Measurements from ENCODE around the gene OR56B1.

The OR56B1 gene

GRCh38 chr11:5737091-5737490 is 843 bp downstream of the OR56B1 start:
- DNase-seq = no peak

GRCh38 chr11:5737670-5738392 is 1.6 kb downstream of the OR56B1 start:
- DNase-seq = no peak

- no peak for DNase-seq
Measured at GRCh38 chr11:5738431-5738830, 2.2 kb downstream of the OR56B1 start.

DNA sequence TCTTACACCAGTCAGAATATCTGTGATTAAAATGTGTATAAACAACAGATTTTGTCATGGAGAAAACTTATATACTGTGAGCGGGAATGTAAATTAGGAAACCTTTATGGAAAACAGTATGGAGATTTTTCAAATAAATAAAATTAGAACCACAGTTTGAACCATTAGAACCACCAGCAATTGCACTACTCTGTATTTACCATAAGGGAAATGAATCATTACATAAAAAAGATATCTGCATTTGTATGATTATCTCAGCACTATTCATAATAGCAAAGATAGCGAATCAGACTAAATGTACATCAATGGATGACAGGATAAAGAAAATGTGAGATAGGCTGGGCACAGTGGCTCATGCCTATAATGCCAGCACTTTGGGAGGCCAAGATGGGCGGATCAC is 10.4 kb downstream of the OR56B1 start:
- DNase-seq = no peak

- DNase-seq = no peak
Measured at GRCh38 chr11:5749836-5750235, 13.6 kb downstream of the OR56B1 start.

DNA sequence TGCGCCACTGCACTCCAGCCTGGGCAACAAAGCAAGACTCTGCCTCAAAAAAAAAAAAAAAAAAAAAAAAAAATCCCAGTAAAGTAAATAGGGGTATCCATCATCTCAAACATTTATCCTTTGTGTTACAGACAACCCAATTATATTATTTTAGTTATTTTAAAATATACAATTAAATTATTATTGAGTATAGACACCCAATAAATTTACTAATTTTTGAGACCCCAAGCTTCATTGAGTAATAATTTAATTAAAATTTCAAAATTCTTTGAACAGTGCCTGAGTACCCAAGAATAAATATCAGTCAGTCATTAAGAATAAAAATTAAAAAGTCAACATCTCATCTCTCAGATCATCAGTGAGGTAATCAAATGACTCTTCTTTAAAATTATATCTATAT is 17.7 kb downstream of the OR56B1 start, which contains the start of gene OR52N4:
Gene OR52N4, plus strand, starts transcription at position 301 of the 400 bp plus-strand sequence. CDS start 498 bp downstream, outside the sequence.
- DNase-seq = no peak

DNA sequence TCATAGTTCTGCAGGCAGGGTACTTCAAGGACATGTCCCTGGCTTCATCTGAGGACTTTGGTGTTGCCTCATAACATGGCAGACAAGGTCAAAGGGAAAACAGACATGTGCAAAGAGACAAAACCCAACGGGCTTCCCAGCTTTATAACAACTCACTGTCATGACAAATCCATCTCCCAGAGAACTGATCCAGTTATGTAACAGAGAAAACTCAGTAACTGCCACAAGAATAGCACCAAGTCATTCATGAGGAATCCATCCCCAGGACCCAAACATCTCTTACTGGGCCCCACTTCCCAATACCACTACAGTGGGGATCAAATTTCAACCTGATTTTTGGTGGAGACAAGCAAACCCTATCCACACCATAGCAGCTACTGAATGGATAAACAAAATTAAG is 30.8 kb downstream of the OR56B1 start:
- DNase-seq = no peak

DNA sequence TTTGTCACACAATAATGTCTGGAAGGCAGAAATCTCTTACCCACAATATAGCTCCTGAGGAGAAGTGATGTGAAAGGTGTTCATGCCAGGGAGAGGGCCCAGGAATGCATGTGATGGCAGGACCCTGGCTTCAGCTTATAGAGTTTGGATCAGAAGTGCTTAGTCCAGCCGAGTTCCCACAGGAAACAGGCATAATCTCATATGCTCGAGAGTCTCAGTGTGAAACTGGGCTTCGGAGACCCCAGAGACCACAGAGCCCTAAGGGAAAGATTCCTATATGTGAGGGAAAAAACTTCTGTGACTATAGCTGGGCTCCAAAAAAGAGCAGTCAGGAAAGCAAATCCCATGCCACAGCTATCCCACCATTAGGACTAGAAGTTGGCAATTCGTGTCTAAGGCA is 47.0 kb downstream of the OR56B1 start, which contains the start of gene OR52N5:
Gene OR52N5, minus strand, starts transcription at position 101 of the 400 bp plus-strand sequence. CDS start 4,721 bp downstream, outside the sequence.
- no peak for DNase-seq
